GM19463 (cell line): ENCODE results near the gene GMPS.
"Not testable (repeated sequence)": the region's sequence is repeated elsewhere in the genome, so short reads cannot be mapped to it uniquely, and the experiment has no call there.

Experiments used
- ATAC-seq: cut with Tn5 transposase; IDR thresholded peaks from one replicate; pipeline ENCODE4 v1.9.1; 2021; ENCODE audit warnings: mild to moderate bottlenecking, moderate library complexity; ENCODE audit not compliant: unreplicated experiment

The GMPS gene

DNA sequence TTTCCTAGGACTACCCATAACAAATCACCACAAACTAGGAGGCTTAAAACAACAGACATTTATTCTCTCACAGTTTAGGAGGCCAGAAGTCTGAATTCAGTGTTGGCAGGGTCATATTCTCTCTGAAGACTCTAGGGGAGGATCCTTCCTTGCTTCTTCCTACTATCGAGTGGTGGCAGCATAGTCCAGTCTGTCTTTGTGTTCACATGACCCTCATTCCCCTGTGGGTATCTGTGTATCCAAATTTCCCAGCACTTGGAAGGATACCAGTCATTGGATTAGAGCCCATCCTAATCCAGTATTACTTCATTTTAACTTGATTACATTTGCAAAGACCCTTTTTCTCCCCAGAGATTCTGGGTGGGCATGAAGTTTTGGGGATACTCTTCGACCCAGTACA lies 63.8 kb downstream of the GMPS start:
- no peak for ATAC-seq

DNA sequence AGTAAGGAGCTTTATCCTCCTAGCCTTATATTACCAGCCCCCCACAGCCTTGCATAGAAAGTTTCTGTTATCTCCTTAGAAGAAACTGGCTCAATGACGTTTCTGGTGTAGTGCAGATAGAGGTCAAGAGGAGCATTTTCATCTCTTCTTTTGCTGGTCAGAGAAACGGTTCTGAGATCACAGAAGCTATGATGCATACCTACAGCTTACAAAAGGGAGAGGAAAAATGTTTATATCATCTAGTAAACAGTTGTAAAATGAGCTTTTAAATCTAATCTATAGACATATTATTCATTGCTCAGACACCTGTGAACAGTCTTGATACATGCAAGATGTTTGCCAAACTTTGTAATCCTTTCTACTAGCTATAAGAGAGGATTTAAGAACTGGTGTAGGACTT lies 68.0 kb downstream of the GMPS start:
- no peak for ATAC-seq

DNA sequence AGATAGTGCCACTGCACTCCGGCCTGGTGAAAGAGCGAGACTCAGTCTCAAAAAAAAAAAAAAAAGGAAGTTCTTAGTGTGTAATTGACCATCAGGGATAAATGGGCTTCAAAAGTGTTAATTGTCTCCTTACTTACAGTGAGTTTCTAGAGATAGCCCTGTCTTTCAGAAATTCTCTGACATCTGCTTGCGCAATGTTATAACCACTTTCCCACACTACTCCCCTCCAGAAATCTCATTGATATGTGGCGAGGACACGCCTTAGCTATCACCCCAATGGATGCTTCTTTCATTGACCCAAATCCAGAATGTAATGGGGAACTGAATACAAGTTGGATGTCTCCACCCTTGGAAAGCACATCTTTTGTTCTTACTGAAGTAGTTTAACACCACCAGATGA lies 70.9 kb downstream of the GMPS start:
- no peak for ATAC-seq

DNA sequence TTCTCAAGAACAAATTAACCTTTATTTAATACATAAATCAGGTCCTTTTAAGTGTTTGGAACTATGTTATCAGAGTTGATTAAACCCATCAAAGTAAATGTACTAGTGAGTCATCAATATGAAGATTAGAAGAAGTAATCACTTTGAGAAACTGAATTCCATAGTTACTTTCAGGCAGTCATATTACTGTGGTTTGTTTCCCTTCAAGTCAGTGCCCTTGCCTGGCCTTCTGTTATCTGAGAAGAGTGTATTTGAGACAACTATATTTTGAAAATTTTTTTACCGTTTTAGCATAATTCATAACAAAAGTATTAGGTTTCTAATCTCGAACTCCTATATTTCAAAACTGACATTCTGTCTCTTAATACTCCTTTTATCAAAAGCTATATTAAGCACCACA lies 73.6 kb downstream of the GMPS start:
- no peak for ATAC-seq

DNA sequence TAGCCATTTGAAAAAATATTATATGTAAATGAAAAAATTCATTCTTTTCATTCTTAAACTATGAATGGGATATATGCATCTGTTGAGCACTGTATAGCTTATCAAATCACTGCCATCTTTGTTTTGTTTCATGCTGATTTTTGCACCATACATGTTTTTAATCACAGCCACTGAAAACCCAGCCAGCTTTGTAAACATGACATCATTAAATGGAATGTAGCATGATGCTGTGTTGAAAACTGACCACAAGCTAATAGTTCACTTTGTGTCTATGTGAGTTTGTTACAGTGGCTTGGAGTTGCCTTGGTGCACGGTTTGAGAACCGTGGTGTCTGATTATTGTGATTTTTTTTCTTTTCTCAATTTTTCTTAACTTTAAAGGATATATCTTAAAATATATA lies 75.7 kb downstream of the GMPS start:
- no peak for ATAC-seq

DNA sequence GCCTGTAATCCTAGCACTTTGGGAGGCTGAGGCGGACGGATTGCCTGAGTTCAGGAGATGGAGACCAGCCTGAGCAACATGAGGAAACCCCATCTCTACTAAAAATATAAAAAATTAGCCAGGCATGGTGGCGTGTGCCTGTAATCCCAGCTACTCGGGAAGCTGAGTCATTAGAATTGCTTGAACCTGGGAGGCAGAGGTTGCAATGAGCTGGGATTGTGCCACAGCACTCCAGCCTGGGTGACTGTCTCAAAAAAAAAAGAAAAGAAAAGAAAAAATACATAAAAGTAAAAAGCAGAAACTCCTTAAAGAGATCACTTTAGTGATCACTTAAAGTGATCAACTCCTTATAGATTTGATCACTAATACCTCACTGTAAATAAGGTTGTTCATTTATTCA lies 78.0 kb downstream of the GMPS start:
- no peak for ATAC-seq

DNA sequence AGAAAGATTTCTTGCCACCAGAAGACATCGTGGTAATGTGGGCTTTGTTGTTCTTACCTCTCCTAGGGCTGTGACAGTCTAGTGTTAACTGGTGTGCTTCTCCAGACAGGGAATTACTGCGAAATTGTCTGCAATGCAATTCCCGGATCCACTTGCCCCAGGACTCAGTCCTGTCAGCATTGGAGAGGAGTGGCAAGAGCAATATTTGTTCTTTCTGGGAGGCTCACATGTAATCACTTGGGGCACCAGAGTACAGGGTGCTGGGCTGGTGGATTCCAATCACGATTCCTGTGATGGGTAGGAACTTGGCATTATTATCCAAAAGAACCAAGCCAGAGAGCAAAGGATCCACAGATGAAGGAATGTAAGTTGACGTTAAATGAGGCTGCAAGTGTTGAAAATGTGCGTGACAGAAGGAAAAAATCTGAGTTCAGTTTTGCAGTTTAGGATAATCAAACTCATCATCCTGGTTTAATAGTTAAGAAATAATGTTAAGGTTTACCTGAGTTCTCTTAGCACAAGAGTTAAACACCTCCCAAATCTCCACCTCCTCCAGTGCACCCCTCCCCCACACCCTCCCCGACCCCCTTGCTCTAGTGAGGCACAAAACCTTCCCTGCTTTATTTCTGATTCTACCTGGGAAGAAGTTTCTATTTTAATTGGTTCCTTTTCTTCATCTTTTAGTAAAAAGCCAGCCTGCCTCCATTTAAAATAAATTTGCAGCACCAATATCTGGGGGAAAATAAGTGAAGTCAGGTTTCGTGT lies 79.2 kb downstream of the GMPS start:
- no peak for ATAC-seq

DNA sequence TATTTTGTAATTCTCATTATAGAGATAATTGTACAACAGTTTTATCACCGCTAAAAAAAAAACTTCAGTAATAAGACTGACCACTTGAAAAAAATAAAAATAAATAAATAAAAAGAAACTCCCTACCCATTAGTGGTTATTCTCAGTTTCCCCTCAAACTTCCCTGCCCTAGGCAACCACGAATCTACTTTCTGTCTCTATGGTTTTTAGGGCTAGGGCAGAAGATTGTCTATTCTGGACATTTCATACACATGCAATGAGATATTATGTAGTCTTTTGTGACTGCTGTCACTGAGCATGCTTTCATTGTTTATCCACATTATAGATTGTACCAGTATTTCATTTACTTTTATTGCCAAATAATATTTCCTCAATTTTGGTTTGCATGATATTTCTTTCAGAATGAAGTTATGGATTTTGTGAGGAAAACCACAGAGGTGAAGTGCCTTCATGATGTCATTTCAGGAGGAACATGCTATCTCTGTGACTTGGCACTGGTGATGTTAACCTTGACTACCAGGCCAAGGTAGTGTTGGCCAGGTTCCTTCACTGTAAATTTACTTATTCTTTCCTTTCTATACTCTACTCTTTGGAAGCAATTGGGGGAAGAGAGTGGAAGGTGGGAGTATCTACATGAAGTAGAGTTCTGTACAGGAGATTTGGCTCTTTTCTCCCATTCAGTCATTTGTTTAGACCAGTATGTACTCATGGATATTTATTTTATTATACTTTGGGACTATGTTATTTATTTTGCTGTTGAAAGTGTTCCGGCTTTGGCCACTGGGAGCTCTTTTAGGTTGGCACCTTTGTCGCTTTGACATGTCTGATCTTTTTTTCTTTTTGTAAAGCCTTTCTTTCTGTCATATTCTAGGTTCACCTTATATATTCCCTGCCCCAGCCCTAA lies 86.3 kb downstream of the GMPS start:
- ATAC-seq: no peak

DNA sequence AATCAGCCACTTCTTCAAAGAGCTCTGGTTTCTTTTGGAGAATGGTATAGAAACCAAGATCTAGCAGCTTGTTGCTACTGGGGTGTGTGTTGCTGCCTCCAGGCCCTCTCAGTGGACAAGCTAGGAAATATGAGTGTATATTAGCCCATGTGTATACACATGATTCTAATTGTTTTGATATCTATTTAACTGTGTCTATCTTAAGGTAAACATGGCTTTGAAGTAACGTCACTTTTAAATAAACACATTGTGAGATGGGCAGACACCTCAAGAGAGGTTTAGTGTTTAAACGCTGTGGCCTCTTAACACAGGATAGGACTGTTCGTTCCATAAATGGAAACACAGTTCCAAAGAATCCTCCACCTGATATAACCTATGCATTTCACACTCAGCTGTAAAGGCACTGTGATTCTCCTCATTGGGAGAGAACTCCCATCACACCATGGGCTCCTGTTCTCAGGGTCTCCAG lies 87.0 kb downstream of the GMPS start:
- ATAC-seq: no peak

DNA sequence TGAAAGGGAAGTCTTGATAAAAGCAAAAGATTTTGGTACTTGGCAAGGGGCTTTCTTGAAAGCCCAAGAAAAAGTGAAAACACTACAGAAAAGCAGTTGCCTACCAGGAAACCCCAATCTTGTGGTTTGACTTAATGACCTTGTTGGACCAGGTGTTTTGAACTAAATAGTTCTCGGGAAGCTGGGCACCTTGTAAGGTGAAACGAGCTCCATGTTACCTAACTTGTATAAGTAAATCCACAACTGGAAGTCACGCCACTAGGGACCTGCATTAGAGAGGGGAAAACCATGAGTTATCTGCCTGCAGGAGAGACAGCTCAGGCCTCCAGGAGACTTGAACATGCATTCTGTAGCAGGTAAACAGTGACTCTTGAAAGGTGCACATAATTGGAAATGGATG lies 88.2 kb downstream of the GMPS start:
- peak; percentile 66 for ATAC-seq

DNA sequence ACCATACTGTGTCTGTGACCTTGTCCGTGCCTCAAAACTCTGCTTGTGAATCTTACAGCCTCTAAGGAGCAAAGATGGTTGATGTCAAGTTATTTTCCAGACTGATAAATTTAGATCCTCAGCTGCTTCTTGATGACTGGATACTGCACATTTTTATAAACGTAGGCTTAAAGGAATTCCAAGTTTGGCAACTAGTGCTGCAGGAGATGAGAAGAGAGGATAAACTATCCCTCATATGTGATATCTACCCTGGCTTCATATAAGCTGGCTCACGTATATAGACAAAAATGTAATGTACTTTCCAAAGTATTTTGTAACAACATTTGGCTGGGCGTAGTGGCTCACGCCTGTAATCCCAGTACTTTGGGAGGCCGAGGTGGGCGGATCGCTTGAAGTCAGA lies 89.6 kb downstream of the GMPS start:
- ATAC-seq: no peak

DNA sequence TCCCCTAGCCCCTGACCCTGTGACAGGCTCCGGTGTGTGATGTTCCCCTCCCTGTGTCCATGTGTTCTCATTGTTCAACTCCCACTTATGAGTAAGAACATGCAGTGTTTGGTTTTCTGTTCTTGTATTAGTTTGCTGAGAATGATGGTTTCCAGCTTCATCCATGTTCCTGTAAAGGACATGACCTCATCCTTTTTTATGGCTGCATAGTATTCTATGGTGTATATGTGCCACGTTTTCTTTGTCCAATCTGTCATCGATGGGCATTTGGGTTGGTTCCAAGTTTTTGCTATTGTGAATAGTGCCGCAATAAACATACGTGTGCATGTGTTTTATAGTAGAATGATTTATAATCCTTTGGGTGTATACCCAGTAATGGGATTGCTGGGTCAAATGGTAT lies 90.6 kb downstream of the GMPS start:
- ATAC-seq: not testable (repeated sequence)

DNA sequence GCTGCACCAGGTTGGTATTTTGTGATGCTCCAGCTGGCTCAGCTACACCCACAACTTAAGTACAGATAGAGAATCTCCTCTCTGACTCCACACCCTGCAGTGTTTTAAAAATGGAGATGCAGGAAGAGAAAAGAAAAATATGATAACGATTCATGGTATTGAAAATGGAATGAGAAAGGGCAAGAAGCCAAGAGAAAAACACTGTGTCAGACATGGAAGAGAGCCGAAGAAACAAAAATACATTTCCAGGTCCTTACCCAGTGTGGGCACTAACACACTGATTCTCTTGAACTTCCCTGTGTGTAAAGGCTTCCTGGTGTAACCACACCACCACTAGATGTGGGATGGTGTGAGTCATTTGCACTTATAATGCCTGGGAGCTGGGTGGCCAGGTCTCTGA lies 93.1 kb downstream of the GMPS start:
- no peak for ATAC-seq

DNA sequence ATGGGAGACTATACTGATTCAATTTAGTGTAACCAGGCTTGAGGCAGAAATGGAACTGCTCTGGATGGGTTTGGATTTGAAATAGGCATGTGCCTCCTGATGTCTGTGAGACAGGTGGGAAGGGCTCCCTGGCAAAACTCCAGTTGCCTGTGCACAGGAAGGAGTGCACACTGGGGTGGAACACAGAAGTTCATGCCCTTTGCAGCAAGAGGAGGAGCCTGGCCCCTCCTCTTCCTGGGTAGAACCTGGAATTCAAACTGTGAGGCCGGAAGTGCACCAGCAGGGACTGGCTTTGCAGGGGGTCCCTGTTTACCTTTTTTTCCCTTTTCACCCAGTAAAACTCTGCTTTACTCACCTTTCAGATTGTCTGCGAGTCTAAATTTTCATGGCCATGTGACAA lies 99.9 kb downstream of the GMPS start:
- no peak for ATAC-seq

DNA sequence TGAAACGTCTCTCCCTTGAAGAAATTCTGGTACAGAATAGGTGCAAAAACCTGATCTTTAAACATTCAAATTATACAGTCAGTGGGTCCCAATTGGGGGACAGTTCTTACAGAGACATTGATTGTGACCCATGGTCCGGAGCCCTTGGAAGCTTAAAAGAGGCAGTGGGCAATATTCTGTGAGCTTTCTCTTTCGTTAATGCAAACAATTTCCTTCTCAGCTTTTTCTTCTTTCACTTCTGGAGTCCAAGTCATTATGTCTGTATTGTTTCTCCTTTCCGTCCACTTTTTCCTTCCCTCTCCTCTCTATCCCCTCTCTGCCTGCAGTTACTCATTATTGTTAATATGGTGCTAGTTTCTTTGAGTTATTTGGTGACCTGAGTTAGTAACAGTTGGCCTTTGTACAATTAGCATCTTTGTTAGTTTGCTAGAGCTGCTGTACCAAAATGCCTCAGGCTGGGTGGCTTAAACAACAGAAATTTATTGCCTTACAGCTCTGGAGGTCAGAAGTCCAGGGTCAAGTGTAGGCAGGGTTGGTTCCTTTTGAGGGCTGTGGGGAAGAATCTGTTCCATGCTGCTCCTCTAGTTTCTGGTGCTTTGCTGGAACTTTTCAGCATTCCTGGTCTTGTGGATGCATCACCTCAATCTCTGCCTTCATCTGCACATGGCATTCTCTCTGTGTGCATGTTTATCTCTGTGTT lies 102.6 kb downstream of the GMPS start:
- ATAC-seq: peak; percentile 47

DNA sequence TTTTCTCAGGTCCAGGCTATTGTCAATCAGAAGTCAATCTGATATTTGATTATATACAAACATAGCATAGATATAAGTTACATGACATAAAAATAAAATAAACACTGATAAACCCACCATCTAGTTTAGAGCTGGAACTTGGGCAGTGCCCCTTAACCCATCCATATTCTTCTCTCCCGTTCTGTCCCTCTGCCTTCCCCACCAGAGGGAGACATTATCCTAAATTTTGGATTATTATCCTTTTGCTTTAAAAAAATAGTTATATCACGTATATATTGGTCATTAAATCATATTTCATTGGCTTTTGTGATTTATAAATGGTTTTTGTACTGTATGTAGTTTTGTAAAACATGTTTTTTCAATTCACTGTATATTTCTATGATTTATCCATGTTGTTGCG lies 107.9 kb downstream of the GMPS start:
- no peak for ATAC-seq

DNA sequence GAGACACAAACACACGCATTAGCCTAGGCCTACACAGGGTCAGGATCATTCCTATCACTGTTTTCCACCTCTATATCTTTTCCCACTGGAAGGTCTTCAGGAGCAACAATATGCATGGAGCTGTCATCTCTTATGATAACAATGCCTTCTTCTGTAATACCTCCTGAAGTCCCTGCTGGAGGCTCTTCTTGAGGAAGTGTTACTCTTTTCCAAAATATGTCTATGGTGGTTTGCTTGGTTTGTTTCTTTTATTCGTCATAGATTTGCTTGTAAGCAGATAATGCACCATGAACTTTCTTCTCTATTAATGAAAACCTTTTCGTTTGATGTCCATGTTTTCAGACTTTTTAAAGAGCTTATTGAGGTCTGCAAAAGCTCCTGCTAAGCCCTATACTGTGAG lies 109.3 kb downstream of the GMPS start:
- ATAC-seq: no peak

DNA sequence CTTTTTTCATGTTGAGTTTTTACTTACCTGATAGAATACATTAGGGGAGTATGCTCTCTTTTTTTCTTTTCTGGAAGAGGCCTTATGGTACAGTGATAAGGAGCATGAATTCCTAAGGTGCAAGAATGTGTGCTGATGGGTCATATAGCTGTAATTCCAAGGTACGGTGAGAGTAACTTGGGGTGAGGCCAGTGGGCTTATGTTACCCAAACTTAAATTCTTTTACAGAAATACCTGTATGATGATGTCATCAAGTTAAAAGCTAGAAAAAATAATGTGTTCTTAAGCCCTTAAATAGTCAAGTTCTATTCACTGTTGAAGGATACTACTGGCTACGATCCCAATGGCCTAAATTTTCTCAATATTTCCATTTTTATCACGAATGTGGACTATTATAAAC lies 111.2 kb downstream of the GMPS start:
- no peak for ATAC-seq

DNA sequence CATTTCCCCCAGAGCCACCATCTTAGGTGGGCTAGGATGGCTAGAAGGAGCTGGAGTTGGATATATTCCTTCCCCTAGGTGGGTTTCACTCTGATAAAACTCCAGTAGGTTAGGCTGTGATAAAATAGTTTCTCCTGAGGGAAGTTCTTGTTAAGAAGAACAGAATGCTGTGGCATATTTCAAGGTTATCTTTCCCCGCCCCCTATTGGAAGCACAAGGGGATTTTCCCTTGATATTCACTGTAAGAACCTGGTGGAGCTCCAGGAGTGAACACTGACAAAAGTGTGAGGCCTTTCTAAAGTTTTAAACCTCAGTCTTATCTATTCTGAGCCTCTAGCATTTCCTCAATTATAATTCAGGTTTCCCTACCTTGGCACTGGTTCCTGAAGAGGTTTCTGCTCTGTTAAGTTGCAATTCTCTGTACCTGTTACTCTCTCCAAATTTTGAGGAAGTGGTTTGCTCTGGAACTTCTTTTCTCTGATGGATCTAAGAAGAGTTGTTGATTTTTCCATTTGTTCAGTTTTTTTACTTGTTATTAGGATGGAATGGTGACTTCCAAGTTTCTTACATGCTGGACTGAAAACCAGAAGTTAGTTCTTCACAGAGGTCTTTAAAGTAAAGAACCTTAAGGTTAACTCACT lies 113.5 kb downstream of the GMPS start:
- ATAC-seq: no peak

DNA sequence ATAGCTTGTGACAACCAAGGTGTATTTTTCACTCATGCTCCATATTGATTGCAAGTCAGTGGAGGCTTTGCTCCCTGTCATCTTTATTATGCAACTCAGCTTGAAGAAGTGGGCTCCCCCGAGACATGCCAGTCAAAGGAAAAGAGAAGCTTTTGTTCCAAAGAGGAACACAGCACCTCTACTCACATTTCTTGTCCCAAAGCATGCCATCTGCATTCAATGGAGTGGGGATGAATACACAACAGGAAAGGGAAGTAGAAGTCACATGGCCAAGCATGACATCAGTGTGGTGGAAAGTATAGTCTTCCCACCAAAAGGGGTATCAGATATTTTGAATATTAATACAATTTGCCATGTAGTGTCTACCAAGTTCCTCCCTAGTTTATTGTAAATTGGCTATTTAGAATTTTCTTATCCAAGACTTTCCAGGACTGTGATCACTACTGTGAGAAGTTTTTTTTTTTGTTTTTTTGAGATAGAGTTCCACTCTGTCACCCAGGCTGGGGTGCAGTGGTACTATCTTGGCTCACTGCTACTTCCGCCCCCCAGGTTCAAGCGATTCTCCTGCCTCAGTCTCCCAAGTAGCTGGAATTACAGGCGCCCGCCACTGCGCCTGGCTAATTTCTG lies 114.5 kb downstream of the GMPS start:
- ATAC-seq: no peak

DNA sequence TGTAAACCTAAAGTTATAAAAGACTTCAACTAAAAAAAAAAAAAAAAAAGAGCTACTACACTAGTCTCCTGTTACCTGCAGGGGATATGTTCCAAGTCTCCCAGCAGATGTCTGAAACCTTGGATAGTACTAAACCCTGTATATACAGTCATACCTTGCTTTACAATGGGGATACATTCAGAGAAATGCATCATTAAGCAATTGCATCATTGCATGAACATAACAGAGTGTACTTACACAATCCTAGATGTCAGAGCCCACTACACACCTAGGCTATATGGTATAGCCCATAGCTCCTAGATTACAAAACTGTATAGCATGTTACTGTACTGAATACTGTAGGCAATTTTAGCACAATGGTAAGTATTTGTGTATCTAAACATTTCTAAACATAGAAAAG lies 119.1 kb downstream of the GMPS start:
- no peak for ATAC-seq
